Esophagus squamous epithelium (tissue), 5 donors: ENCODE results near the gene MYO18A. TPM values are rescaled to one million over a fixed set of nuclear protein-coding genes. Genes with fewer than 3 reads are reported as not detected.

ENCODE experiments used
- DNase-seq: peaks from one replicate; lab custom pipeline; 2025; lab: John Stamatoyannopoulos, UW
- H3K27ac ChIP-seq, 4 donors: fragments of 200-600 bp; sonication (generic); one replicate each; pipeline ENCODE4 v1.5.1; 2016 to 2019; ENCODE audit warnings: mild to moderate bottlenecking in 1 of 4
- H3K27me3 ChIP-seq, 4 donors: fragments of 200-600 bp; sonication (generic); 1 replicate in 3 of 4; 2 replicates in 1 of 4; pipeline versions ENCODE4 v1.5.1 to v1.6.0; 2017 to 2021; ENCODE audit warnings: antibody characterized with exemption in 1 of 4
- H3K36me3 ChIP-seq, 3 donors: fragments of 200-600 bp; sonication (generic); one replicate each; pipeline ENCODE4 v1.5.1; 2016 to 2019
- H3K4me1 ChIP-seq, 3 donors: fragments of 200-600 bp; sonication (generic); one replicate each; pipeline ENCODE4 v1.5.1; 2017 to 2019
- H3K4me3 ChIP-seq, 4 donors: fragments of 200-600 bp; sonication (generic); 1 replicate in 3 of 4; 2 replicates in 1 of 4; pipeline ENCODE4 v1.5.1; 2016 to 2019; ENCODE audit warnings: mild to moderate bottlenecking in 2 of 4, moderate library complexity in 1 of 4
- H3K9me3 ChIP-seq, 3 donors: fragments of 200-600 bp; sonication (generic); one replicate each; pipeline ENCODE4 v1.5.1; 2016 to 2019
- POLR2A ChIP-seq, 4 donors: fragments of 450-650 bp; IDR thresholded peaks; one replicate each; pipeline ENCODE4 v1.6.1; 2017; ENCODE audit warnings: antibody characterized with exemption in 4 of 4, mild to moderate bottlenecking in 4 of 4, moderate library complexity in 3 of 4
- WGBS, 2 donors: methylation state at CpG; one replicate each; pipeline ENCODE4 v1.1.5; 2018; 5-methylcytosine and 5-hydroxymethylcytosine counted together
- intact Hi-C: fragments of 100-400 bp; cut with DNase I; formaldehyde crosslinking; loops from one replicate; pipeline ENCODE4 v1.15.0; 2022
- total RNA-seq, 4 donors: library from RNA; depleted of rRNA; stranded (reverse); fragments of >200 nt; gene quantifications; one replicate each; pipeline ENCODE4 v1.1.0, GENCODE V29; 2016
- TF ChIP-seq, protein P1 (sequence below), 6 experiments: fragments of 450-650 bp in 4 of 6; fragments of 200-600 bp in 2 of 6; sonication (generic) in 2 of 6; IDR thresholded peaks; one replicate each; pipeline ENCODE4 v1.5.1; 2016 to 2019; ENCODE audit warnings: antibody characterized with exemption in 6 of 6, mild to moderate bottlenecking in 4 of 6, moderate library complexity in 4 of 6
- donor health status: DM: yes; HTN: yes; CAD: no.

MYO18A gene
- total RNA-seq, 4 donors from 2014 or later = 44.0 to 74.9 (median 68.5) TPM

DNA sequence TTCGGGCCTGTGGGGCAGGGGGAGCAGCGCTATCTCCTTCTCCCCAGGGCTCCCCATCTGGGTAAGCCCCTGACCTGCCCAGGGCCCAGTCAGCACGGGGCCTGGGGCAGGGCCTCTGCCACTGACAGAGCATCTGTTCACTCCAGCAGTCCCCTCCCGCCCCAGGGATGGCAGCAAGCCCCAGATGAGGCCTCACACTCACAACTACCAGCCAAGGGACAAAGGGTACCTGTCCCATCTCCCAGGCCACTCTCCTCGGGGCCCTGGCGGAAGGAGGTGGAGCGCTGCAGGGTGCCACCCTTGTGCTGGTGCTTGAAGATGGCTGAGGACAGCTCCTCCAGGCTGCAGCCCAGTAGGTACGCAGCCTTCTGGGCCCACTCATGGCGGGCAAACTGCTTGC, 64.8 kb downstream of the MYO18A start:
- no peaks in the 10 kb centered on the region for H3K9me3 ChIP-seq
- no peak overlapping the region for H3K27ac ChIP-seq
- H3K4me1 ChIP-seq = peaks cover 4 to 22% (median 10%) of the 10 kb centered on the region in 3 donors
- H3K27me3 ChIP-seq = no peaks in the 10 kb centered on the region
- no peak for DNase-seq
- 73 to 100% methylated on average over 2 of the region's 9 CpGs for WGBS, 2 donors
- intact Hi-C loops = no loop called here
- no peak overlapping the region for H3K4me3 ChIP-seq
- peaks cover 40 to 97% (median 52%) of the 10 kb centered on the region in 3 donors for H3K36me3 ChIP-seq
- TF ChIP-seq POLR2A (IDR thresholded peaks at IDR 0.05) = no peak
- TF ChIP-seq, protein P1, sequence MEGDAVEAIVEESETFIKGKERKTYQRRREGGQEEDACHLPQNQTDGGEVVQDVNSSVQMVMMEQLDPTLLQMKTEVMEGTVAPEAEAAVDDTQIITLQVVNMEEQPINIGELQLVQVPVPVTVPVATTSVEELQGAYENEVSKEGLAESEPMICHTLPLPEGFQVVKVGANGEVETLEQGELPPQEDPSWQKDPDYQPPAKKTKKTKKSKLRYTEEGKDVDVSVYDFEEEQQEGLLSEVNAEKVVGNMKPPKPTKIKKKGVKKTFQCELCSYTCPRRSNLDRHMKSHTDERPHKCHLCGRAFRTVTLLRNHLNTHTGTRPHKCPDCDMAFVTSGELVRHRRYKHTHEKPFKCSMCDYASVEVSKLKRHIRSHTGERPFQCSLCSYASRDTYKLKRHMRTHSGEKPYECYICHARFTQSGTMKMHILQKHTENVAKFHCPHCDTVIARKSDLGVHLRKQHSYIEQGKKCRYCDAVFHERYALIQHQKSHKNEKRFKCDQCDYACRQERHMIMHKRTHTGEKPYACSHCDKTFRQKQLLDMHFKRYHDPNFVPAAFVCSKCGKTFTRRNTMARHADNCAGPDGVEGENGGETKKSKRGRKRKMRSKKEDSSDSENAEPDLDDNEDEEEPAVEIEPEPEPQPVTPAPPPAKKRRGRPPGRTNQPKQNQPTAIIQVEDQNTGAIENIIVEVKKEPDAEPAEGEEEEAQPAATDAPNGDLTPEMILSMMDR (IDR thresholded peaks at IDR 0.05) = no peak

DNA sequence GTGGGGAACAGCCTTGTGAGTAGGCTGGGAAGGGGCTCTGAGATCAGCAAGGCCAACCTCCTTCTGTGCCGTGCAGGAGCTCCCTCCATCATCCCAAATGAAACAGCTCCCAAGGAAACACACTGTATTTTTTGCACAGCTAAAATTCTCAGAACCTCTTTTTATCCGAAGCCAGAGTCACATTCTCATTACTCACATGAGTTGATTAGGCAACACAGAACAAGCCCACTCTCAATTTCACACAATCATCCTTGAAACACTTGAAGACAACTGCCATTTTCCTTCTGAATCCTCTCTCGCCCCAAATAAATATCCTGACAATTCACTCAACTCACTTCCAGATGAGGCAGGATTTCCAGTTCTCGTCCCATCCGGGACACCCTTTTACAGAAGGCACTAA, 66.1 kb downstream of the MYO18A start:
- Histone ChIP-seq H3K4me3 (no peak overlapping the region), H3K9me3 (no peaks in the 10 kb centered on the region), H3K27ac (no peak overlapping the region), H3K36me3 (peaks cover 40 to 97% (median 49%) of the 10 kb centered on the region in 3 donors), H3K27me3 (no peaks in the 10 kb centered on the region), H3K4me1 (peaks cover 4 to 22% (median 10%) of the 10 kb centered on the region in 3 donors)
- no peak for DNase-seq
- intact Hi-C loops = loop anchor here (5.0 kb wide), 1 partner anchor 147 kb away; no protein-coding TSS in a partner anchor
- WGBS, 2 donors = 79 to 94% methylated on average over 3 to 5 of the region's 5 CpGs
- TF ChIP-seq, protein P1 (IDR thresholded peaks at IDR 0.05) = no peak
- no peak for TF ChIP-seq POLR2A (IDR thresholded peaks at IDR 0.05)

DNA sequence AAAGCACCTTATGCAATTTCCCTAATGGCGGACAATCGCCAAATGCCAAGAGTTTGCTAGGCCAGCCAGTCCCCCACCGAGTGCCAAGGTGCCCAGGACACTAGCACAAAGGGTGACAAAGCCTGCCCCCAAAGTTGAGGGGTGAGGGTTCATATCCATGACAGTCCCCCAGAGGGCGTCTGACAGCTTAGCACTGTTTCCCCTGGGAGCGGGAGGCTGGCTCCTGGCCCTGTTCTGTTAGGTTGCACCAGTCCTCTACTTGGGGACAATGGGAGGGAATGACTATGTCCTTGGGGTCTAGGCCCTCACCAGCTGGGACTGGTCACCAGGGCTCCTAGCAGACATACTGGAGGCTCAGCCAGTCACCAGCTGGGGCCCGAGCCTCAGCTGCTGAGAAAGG, 66.9 kb downstream of the MYO18A start:
- intact Hi-C loops = loop anchor here (5.0 kb wide), 1 partner anchor 146 kb away; no protein-coding TSS in a partner anchor
- Histone ChIP-seq H3K36me3 (peaks cover 39 to 97% (median 45%) of the 10 kb centered on the region in 3 donors), H3K27me3 (no peaks in the 10 kb centered on the region)

DNA sequence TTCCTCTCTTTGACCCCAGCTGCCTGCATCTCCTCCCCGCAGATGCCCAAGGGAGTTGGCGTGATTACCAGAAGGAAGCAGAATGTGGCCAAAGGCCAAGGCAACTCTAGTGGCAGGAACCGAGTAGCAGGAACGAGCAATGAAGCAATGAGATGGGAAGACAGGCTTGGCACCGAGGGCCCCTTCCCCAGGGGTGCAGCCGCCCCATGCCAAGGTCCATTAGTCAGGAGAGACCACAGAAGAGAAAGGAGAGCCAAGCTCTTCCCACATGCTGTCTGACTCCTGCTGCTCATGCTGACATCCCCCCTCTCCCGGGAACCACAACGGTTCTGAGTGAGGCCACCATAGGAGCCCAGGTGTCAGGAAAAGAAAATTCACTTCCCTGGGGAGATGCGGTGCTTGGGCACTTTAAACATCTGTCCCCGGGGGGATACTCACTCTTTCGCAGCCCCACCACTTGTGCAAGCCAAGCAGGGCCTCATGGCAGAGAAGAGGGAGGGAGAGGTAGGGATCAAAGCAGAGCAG, 67.4 kb downstream of the MYO18A start:
- intact Hi-C loops = loop anchor here (5.0 kb wide), 1 partner anchor 146 kb away; no protein-coding TSS in a partner anchor
- no peaks in the 10 kb centered on the region for H3K27me3 ChIP-seq
- peaks cover 4 to 22% (median 10%) of the 10 kb centered on the region in 3 donors for H3K4me1 ChIP-seq
- H3K4me3 ChIP-seq = no peak overlapping the region
- whole genome bisulfite sequencing, 2 donors = 47 to 52% methylated on average over 8 to 9 of the region's 11 CpGs
- peaks cover 34 to 97% (median 48%) of the 10 kb centered on the region in 3 donors for H3K36me3 ChIP-seq
- H3K27ac ChIP-seq = no peak overlapping the region
- H3K9me3 ChIP-seq = no peaks in the 10 kb centered on the region
- TF ChIP-seq, protein P1 (IDR thresholded peaks at IDR 0.05) = no peak
- no peak for TF ChIP-seq POLR2A (IDR thresholded peaks at IDR 0.05)
- no peak for DNase-seq

More for the DNA sequence above, 66.9 kb downstream of the MYO18A start:
- peaks cover 4 to 22% (median 10%) of the 10 kb centered on the region in 3 donors for H3K4me1 ChIP-seq
- no peak overlapping the region for H3K27ac ChIP-seq
- TF ChIP-seq POLR2A (IDR thresholded peaks at IDR 0.05) = no peak
- TF ChIP-seq, protein P1 (IDR thresholded peaks at IDR 0.05) = no peak
- WGBS, 2 donors = 75 to 76% methylated on average over 2 to 5 of the region's 6 CpGs
- H3K4me3 ChIP-seq = no peak overlapping the region
- no peak for DNase-seq
- no peaks in the 10 kb centered on the region for H3K9me3 ChIP-seq

DNA sequence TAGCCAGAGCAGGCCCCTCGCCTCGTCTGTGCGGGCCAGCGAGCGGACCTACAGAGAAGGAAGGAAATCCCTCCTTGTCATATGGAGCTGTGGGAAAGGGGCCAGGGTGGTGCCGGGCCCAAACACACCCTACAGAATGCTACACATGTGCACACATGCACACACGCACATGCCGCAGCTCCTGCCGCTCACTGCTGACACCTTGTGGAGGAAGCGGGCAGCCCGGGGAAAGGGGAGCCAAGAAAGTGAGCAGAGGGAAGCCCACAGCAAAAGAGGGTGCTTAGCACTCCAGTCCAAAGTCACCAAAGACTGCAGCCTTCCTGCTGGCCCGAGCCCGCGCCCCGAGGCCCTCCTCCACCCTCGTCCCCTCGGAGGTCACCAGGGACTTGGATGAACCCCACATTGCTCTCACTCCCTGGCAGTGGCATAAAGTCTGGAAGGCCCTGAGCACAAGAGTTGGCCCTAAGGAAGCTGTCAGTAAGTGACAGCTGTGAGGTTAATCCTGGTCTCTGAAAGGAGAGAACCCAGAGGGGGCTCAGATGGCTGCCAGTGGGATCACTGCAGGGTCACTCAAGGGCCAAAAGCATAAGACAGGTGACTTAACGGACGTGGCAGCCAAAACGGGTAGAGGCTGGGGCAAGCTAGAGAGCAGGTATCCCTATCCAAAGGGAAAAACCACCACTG, 68.2 kb downstream of the MYO18A start:
- H3K4me3 ChIP-seq = no peak overlapping the region
- WGBS, 2 donors = 44 to 90% methylated on average over 3 to 9 of the region's 20 CpGs
- H3K27ac ChIP-seq = peak overlapping the region in 2 of 4 donors; percentile 1 to 2

More for the DNA sequence above, 68.2 kb downstream of the MYO18A start:
- H3K4me1 ChIP-seq = peaks cover 2 to 22% (median 10%) of the 10 kb centered on the region in 3 donors
- H3K36me3 ChIP-seq = peaks cover 34 to 97% (median 50%) of the 10 kb centered on the region in 3 donors
- no peak for TF ChIP-seq POLR2A (IDR thresholded peaks at IDR 0.05)
- TF ChIP-seq, protein P1 (IDR thresholded peaks at IDR 0.05) = peak; percentile 68 to 94 (median 88)
- intact Hi-C loops = loop anchor here (5.0 kb wide), 1 partner anchor 145 kb away; no protein-coding TSS in a partner anchor
- no peaks in the 10 kb centered on the region for H3K27me3 ChIP-seq
- no peak for DNase-seq
- H3K9me3 ChIP-seq = no peaks in the 10 kb centered on the region
